ENCODE data around the gene PUS7. TPM values are rescaled to one million over a fixed set of nuclear protein-coding genes. Genes with fewer than 3 reads are reported as not detected.

The PUS7 gene
- total RNA-seq, 1 experiment from 2014 or later = 39.0 TPM

DNA sequence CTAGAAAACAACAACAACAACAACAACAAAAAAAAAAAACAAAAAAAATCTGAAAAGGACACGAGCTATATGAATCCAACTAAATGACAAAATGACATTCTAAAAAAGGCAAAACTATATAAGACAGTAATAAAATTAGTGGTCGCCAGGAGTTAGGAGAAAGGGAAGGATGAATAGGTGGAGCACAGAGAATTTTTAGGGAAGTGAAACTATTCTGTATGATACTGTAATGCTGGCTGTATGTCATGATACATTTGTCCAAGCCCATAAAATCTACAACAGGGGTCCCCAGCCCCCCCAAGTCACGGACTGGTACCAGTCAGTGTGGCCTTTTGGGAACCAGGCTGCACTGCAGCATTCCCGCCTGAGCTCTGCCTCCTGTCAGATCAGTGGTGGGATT, 2.8 kb upstream of the PUS7 start:
- no TSS peak for BruUV-seq (replicated peaks)
- no peaks in the 10 kb centered on the region for H4K20me1 ChIP-seq (ENCODE audit: insufficient read depth)
- intact Hi-C loops (cut with micrococcal nuclease) = no loop called here
- no peak overlapping the region for H2AFZ ChIP-seq (ENCODE audit: low read depth, low read length, poor library complexity, severe bottlenecking)
- H3K4me3 ChIP-seq (replicated peaks in 1 of 2; ENCODE audit: low read depth in 1 of 2, low read length in 2 of 2) = no peak overlapping the region
- peaks cover 7 to 12% of the 10 kb centered on the region in 2 experiments; a peak in 3 of 4 replicates for H3K4me1 ChIP-seq (ENCODE audit: control insufficient read depth in 1 of 2, insufficient read depth in 2 of 2, low read length in 2 of 2)
- ATAC-seq (no peak), DNase-seq (ENCODE audit: low read depth, low spot score) (no peak)
- TF ChIP-seq TCF7L2 (IDR thresholded peaks at IDR 0.05; ENCODE audit: borderline replicate concordance, extremely low read depth, insufficient read depth, insufficient read length) (no peak), EZH2 (IDR thresholded peaks at IDR 0.05) (no peak), ZFX (IDR thresholded peaks at IDR 0.05) (no peak), ELF1 (IDR thresholded peaks at IDR 0.05; ENCODE audit: borderline replicate concordance, low read depth) (no peak), FOSL1 (IDR thresholded peaks at IDR 0.05; ENCODE audit: low read depth) (no peak), POLR2AphosphoS5 (IDR thresholded peaks at IDR 0.05; ENCODE audit: low read depth, low read length) (no peak), YY1 (IDR thresholded peaks at IDR 0.05; ENCODE audit: extremely low read depth, insufficient replicate concordance, low read depth, low read length) (no peak), CBX3 (IDR thresholded peaks at IDR 0.05; ENCODE audit: low read depth) (no peak), JUND (IDR thresholded peaks at IDR 0.05) (no peak), SRF (IDR thresholded peaks at IDR 0.05; ENCODE audit: low read depth) (no peak), RAD21 (IDR thresholded peaks at IDR 0.05; ENCODE audit: low read depth) (no peak), ZNF274 (IDR thresholded peaks at IDR 0.05; ENCODE audit: low read depth, low read length) (no peak), CEBPB (IDR thresholded peaks at IDR 0.05; ENCODE audit: low read depth) (no peak), SIN3A (IDR thresholded peaks at IDR 0.05; ENCODE audit: low read depth) (no peak), EGR1 (IDR thresholded peaks at IDR 0.05; ENCODE audit: low read depth) (no peak)
- TF ChIP-seq, protein P1, sequence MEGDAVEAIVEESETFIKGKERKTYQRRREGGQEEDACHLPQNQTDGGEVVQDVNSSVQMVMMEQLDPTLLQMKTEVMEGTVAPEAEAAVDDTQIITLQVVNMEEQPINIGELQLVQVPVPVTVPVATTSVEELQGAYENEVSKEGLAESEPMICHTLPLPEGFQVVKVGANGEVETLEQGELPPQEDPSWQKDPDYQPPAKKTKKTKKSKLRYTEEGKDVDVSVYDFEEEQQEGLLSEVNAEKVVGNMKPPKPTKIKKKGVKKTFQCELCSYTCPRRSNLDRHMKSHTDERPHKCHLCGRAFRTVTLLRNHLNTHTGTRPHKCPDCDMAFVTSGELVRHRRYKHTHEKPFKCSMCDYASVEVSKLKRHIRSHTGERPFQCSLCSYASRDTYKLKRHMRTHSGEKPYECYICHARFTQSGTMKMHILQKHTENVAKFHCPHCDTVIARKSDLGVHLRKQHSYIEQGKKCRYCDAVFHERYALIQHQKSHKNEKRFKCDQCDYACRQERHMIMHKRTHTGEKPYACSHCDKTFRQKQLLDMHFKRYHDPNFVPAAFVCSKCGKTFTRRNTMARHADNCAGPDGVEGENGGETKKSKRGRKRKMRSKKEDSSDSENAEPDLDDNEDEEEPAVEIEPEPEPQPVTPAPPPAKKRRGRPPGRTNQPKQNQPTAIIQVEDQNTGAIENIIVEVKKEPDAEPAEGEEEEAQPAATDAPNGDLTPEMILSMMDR (IDR thresholded peaks at IDR 0.05 in 2 of 3, conservative IDR thresholded peaks at IDR 0.05 in 1 of 3; ENCODE audit: borderline replicate concordance in 1 of 3, insufficient read depth in 1 of 3, low read depth in 2 of 3, low read length in 2 of 3) = no peak
- TF ChIP-seq, protein P2, sequence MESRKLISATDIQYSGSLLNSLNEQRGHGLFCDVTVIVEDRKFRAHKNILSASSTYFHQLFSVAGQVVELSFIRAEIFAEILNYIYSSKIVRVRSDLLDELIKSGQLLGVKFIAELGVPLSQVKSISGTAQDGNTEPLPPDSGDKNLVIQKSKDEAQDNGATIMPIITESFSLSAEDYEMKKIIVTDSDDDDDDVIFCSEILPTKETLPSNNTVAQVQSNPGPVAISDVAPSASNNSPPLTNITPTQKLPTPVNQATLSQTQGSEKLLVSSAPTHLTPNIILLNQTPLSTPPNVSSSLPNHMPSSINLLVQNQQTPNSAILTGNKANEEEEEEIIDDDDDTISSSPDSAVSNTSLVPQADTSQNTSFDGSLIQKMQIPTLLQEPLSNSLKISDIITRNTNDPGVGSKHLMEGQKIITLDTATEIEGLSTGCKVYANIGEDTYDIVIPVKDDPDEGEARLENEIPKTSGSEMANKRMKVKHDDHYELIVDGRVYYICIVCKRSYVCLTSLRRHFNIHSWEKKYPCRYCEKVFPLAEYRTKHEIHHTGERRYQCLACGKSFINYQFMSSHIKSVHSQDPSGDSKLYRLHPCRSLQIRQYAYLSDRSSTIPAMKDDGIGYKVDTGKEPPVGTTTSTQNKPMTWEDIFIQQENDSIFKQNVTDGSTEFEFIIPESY (IDR thresholded peaks at IDR 0.05; ENCODE audit: extremely low read depth, insufficient replicate concordance, low read length) = no peak
- TF ChIP-seq, protein P3, sequence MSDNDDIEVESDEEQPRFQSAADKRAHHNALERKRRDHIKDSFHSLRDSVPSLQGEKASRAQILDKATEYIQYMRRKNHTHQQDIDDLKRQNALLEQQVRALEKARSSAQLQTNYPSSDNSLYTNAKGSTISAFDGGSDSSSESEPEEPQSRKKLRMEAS (IDR thresholded peaks at IDR 0.05) = no peak
- TF ChIP-seq, protein P4, sequence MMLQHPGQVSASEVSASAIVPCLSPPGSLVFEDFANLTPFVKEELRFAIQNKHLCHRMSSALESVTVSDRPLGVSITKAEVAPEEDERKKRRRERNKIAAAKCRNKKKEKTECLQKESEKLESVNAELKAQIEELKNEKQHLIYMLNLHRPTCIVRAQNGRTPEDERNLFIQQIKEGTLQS (IDR thresholded peaks at IDR 0.05) = no peak
- TF ChIP-seq, protein P5, sequence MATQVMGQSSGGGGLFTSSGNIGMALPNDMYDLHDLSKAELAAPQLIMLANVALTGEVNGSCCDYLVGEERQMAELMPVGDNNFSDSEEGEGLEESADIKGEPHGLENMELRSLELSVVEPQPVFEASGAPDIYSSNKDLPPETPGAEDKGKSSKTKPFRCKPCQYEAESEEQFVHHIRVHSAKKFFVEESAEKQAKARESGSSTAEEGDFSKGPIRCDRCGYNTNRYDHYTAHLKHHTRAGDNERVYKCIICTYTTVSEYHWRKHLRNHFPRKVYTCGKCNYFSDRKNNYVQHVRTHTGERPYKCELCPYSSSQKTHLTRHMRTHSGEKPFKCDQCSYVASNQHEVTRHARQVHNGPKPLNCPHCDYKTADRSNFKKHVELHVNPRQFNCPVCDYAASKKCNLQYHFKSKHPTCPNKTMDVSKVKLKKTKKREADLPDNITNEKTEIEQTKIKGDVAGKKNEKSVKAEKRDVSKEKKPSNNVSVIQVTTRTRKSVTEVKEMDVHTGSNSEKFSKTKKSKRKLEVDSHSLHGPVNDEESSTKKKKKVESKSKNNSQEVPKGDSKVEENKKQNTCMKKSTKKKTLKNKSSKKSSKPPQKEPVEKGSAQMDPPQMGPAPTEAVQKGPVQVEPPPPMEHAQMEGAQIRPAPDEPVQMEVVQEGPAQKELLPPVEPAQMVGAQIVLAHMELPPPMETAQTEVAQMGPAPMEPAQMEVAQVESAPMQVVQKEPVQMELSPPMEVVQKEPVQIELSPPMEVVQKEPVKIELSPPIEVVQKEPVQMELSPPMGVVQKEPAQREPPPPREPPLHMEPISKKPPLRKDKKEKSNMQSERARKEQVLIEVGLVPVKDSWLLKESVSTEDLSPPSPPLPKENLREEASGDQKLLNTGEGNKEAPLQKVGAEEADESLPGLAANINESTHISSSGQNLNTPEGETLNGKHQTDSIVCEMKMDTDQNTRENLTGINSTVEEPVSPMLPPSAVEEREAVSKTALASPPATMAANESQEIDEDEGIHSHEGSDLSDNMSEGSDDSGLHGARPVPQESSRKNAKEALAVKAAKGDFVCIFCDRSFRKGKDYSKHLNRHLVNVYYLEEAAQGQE (IDR thresholded peaks at IDR 0.05; ENCODE audit: low read depth) = no peak
- peaks cover 0 to under 1% of the 10 kb centered on the region in 2 experiments; a peak in 2 of 4 replicates for H3K36me3 ChIP-seq (ENCODE audit: control insufficient read depth in 1 of 2, insufficient read depth in 2 of 2, low read length in 2 of 2)
- H3K9me3 ChIP-seq (ENCODE audit: control insufficient read depth in 1 of 2, insufficient read depth in 1 of 2, low read depth in 1 of 2, low read length in 2 of 2) = no peaks in the 10 kb centered on the region
- H3K9ac ChIP-seq (ENCODE audit: low read length) = no peak overlapping the region
- H3K79me2 ChIP-seq (ENCODE audit: insufficient read depth, low read length) = peaks cover 19% of the 10 kb centered on the region
- ChIA-PET POLR2A (no interaction called here), RAD21 (ENCODE audit: low non-redundant PET in 1 of 2, low total read pairs in 2 of 2, uncharacterized antibody in 2 of 2, unreplicated experiment in 2 of 2) (no interaction called here), CTCF (no interaction called here)
- H3K9me2 ChIP-seq (ENCODE audit: insufficient read depth) = no peaks in the 10 kb centered on the region
- no peak overlapping the region for H3K4me2 ChIP-seq (ENCODE audit: low read length)
- H3K27ac ChIP-seq (ENCODE audit: low read depth, low read length) = no peak overlapping the region
- H3K27me3 ChIP-seq (ENCODE audit: insufficient read depth, low read length) = no peaks in the 10 kb centered on the region

Measured in HCT116 (cell line).